Endodermal cell (in vitro differentiated cells): ENCODE results near the gene ANGPTL2. TPM values are rescaled to one million over a fixed set of nuclear protein-coding genes. Genes with fewer than 3 reads are reported as not detected.

Experiments used
- DNase-seq: peaks from one replicate; pipeline ENCODE4 v3.0.0-alpha.2; 2017
- H3K27ac ChIP-seq: 2 replicates; pipeline ENCODE4 v1.5.1; 2013; ENCODE audit warnings: mild to moderate bottlenecking, low read depth, low read length, moderate library complexity
- H3K27me3 ChIP-seq: 2 replicates; pipeline ENCODE4 v1.6.1; 2013; ENCODE audit warnings: mild to moderate bottlenecking, low read length, moderate library complexity; ENCODE audit not compliant: insufficient read depth, control insufficient read depth, poor library complexity, severe bottlenecking
- H3K36me3 ChIP-seq: 2 replicates; pipeline ENCODE4 v1.7.0; 2013; ENCODE audit warnings: mild to moderate bottlenecking, low read length, moderate library complexity; ENCODE audit not compliant: control insufficient read depth, insufficient read depth
- H3K4me1 ChIP-seq: one replicate; pipeline ENCODE4 v1.7.0; 2013; ENCODE audit warnings: low read length; ENCODE audit not compliant: control insufficient read depth, insufficient read depth
- H3K4me3 ChIP-seq: 2 replicates; pipeline ENCODE4 v1.5.1; 2013; ENCODE audit warnings: mild to moderate bottlenecking, low read length, moderate library complexity
- H3K9ac ChIP-seq: 2 replicates; pipeline ENCODE4 v1.6.1; 2013; ENCODE audit warnings: mild to moderate bottlenecking, low read length, moderate library complexity; ENCODE audit not compliant: poor library complexity, severe bottlenecking; ENCODE audit errors: extremely low read depth
- H3K9me3 ChIP-seq: 2 replicates; pipeline ENCODE4 v1.6.1; 2013; ENCODE audit warnings: mild to moderate bottlenecking, low read length, moderate library complexity; ENCODE audit not compliant: control insufficient read depth
- H3K27ac Mint-ChIP-seq: 2 replicates; pipeline ENCODE4 v1.8.0; 2020; ENCODE audit warnings: mixed read lengths
- H3K27me3 Mint-ChIP-seq: 2 replicates; pipeline ENCODE4 v1.8.0; 2021; ENCODE audit warnings: mild to moderate bottlenecking, mixed read lengths; ENCODE audit not compliant: insufficient read depth
- H3K36me3 Mint-ChIP-seq: 2 replicates; pipeline ENCODE4 v1.8.0; 2020; ENCODE audit warnings: low read depth, mixed read lengths
- H3K4me1 Mint-ChIP-seq: 2 replicates; pipeline ENCODE4 v1.8.0; 2020; ENCODE audit warnings: mixed read lengths
- H3K4me3 Mint-ChIP-seq: 2 replicates; pipeline ENCODE4 v1.8.0; 2020; ENCODE audit warnings: mild to moderate bottlenecking, moderate library complexity, mixed read lengths
- H3K9me3 Mint-ChIP-seq: 2 replicates; pipeline ENCODE4 v1.8.0; 2020; ENCODE audit warnings: mild to moderate bottlenecking, mixed read lengths
- CTCF ChIP-seq: fragments of 200-600 bp; sonication (generic); conservative IDR thresholded peaks from 2 replicates; pipeline ENCODE4 v1.5.0; 2021; ENCODE audit warnings: antibody characterized with exemption, mild to moderate bottlenecking
- WGBS, 2 experiments: methylation state at CpG; one replicate each; pipeline versions ENCODE4 v1.1.5 to v1.1.7; 2013; ENCODE audit warnings: missing lambda C conversion rate in 2 of 2, mixed read lengths in 1 of 2; ENCODE audit not compliant: insufficient coverage in 1 of 2, insufficient read length in 1 of 2; 5-methylcytosine and 5-hydroxymethylcytosine counted together
- total RNA-seq, 2 donors: library from RNA; stranded (reverse); fragmentation: NEBNext Ultra II Directional in 1 of 2; extraction: Animal tissue kit (Norgen Biotek cat#: 25700) in 1 of 2; gene quantifications; 2 replicates in 1 of 2; 3 replicates in 1 of 2; pipeline ENCODE4 v1.2.1, GENCODE V29; 2021

ANGPTL2 gene
- total RNA-seq, 2 donors from 2014 or later, result 14.8 to 17.1 TPM

- Mint-ChIP-seq H3K27me3 (no peaks in the 10 kb centered on the region), H3K4me1 (peaks cover 5% of the 10 kb centered on the region), H3K9me3 (no peaks in the 10 kb centered on the region), H3K4me3 (no peak overlapping the region), H3K27ac (peak overlapping the region; percentile 0), H3K36me3 (peaks cover 19% of the 10 kb centered on the region)
- Histone ChIP-seq H3K4me1 (no peaks in the 10 kb centered on the region), H3K27me3 (no peaks in the 10 kb centered on the region), H3K27ac (no peak overlapping the region), H3K36me3 (no peaks in the 10 kb centered on the region), H3K9me3 (no peaks in the 10 kb centered on the region), H3K9ac (no peak overlapping the region), H3K4me3 (no peak overlapping the region)
- WGBS, 2 experiments, result 96 to 98% methylated on average over 8 of the region's 8 CpGs
- no peak for TF ChIP-seq CTCF
- no peak for DNase-seq
These were observed 34.6 kb downstream of the ANGPTL2 start for GRCh38 chr9:127087836-127088235.

- no peaks in the 10 kb centered on the region for H3K36me3 ChIP-seq
- WGBS, 2 experiments, result 93 to 97% methylated on average over 4 to 6 of the region's 6 CpGs
- H3K27ac ChIP-seq, result no peak overlapping the region
- H3K4me3 Mint-ChIP-seq, result no peak overlapping the region
- H3K27me3 Mint-ChIP-seq, result no peaks in the 10 kb centered on the region
- H3K4me1 Mint-ChIP-seq, result peaks cover 5% of the 10 kb centered on the region
- H3K9ac ChIP-seq, result no peak overlapping the region
- peaks cover 15% of the 10 kb centered on the region for H3K36me3 Mint-ChIP-seq
- no peaks in the 10 kb centered on the region for H3K9me3 ChIP-seq
- no peak for DNase-seq
- no peaks in the 10 kb centered on the region for H3K27me3 ChIP-seq
- no peak overlapping the region for H3K27ac Mint-ChIP-seq
- no peaks in the 10 kb centered on the region for H3K4me1 ChIP-seq
- H3K4me3 ChIP-seq, result no peak overlapping the region
- no peaks in the 10 kb centered on the region for H3K9me3 Mint-ChIP-seq
- TF ChIP-seq CTCF, result no peak
These were observed 35.0 kb downstream of the ANGPTL2 start for GRCh38 chr9:127087411-127087810.

GRCh38 chr9:127086771-127087170 is 35.7 kb downstream of the ANGPTL2 start:
- Mint-ChIP-seq H3K27ac (no peak overlapping the region), H3K36me3 (peaks cover 10% of the 10 kb centered on the region), H3K27me3 (no peaks in the 10 kb centered on the region), H3K4me3 (no peak overlapping the region), H3K4me1 (peaks cover 5% of the 10 kb centered on the region), H3K9me3 (no peaks in the 10 kb centered on the region)
- DNase-seq, result no peak
- Histone ChIP-seq H3K4me1 (no peaks in the 10 kb centered on the region), H3K27me3 (no peaks in the 10 kb centered on the region), H3K27ac (no peak overlapping the region), H3K9ac (no peak overlapping the region), H3K4me3 (no peak overlapping the region), H3K36me3 (no peaks in the 10 kb centered on the region), H3K9me3 (no peaks in the 10 kb centered on the region)
- 88 to 92% methylated on average over 4 of the region's 4 CpGs for WGBS, 2 experiments
- no peak for TF ChIP-seq CTCF
